DOHH2 (cell line): Measurements from ENCODE around the gene SNX1.

Source experiments
- CTCF ChIP-seq: fragments of 200-600 bp; sonication (generic); IDR thresholded peaks from one replicate; pipeline ENCODE4 v1.5.1; 2014; ENCODE audit warnings: antibody characterized with exemption, mild to moderate bottlenecking, low read depth, low read length; ENCODE audit not compliant: poor library complexity, severe bottlenecking
- EZH2phosphoT487 ChIP-seq: fragments of 200-600 bp; sonication (generic); IDR thresholded peaks from 2 replicates; pipeline ENCODE4 v1.6.1; 2017; ENCODE audit warnings: borderline replicate concordance, mild to moderate bottlenecking, antibody characterized with exemption, low read length, moderate library complexity, mixed read lengths

GRCh38 chr15:64093627-64094417 is 2.0 kb upstream of the SNX1 start, which contains the start of gene CIAO2A:
- TF ChIP-seq CTCF (no peak), EZH2phosphoT487 (no peak)
